Activated CD8-positive, alpha-beta memory T cell treated with anti-CD3 and anti-CD28 coated beads, Interleukin-2, amount 50 U/mL, for 1 hour (primary cell): ENCODE measurements around the gene LPAR1.

ENCODE experiments used
- DNase-seq: peaks from one replicate; pipeline ENCODE4 v3.0.0-alpha.2; 2020; ENCODE audit errors: extremely low read depth

Gene LPAR1

GRCh38 chr9:111037356-111037707 lies 938 bp downstream of the LPAR1 start:
- DNase-seq = no peak

GRCh38 chr9:111036946-111037345 lies 1.3 kb downstream of the LPAR1 start:
- DNase-seq = no peak

- DNase-seq = no peak
These were observed 1.9 kb downstream of the LPAR1 start for GRCh38 chr9:111036429-111036789.

GRCh38 chr9:111035543-111036428 lies 2.5 kb downstream of the LPAR1 start:
- DNase-seq = no peak

GRCh38 chr9:111034898-111035539 lies 3.3 kb downstream of the LPAR1 start:
- DNase-seq = no peak

GRCh38 chr9:111034170-111034897 lies 3.9 kb downstream of the LPAR1 start:
- no peak for DNase-seq

- DNase-seq = no peak
These were observed 7.8 kb downstream of the LPAR1 start for GRCh38 chr9:111030492-111030891.

GRCh38 chr9:111029260-111029659 lies 9.0 kb downstream of the LPAR1 start:
- DNase-seq = no peak

- DNase-seq = no peak
These were observed 10.5 kb downstream of the LPAR1 start for GRCh38 chr9:111027798-111028197.

- no peak for DNase-seq
These were observed 15.1 kb downstream of the LPAR1 start for GRCh38 chr9:111023128-111023527.

- DNase-seq = no peak
These were observed 17.7 kb downstream of the LPAR1 start for GRCh38 chr9:111020594-111020993.

GRCh38 chr9:111016426-111017045 lies 21.7 kb downstream of the LPAR1 start:
- DNase-seq = no peak

- DNase-seq = no peak
These were observed 22.3 kb downstream of the LPAR1 start for GRCh38 chr9:111016016-111016415.

- DNase-seq = no peak
These were observed 24.6 kb downstream of the LPAR1 start for GRCh38 chr9:111013707-111014106.

GRCh38 chr9:111013250-111013649 lies 25.0 kb downstream of the LPAR1 start:
- DNase-seq = no peak

GRCh38 chr9:111008158-111009075 lies 29.9 kb downstream of the LPAR1 start:
- DNase-seq = no peak

GRCh38 chr9:111005746-111006470 lies 32.4 kb downstream of the LPAR1 start:
- no peak for DNase-seq

GRCh38 chr9:111004936-111005335 lies 33.3 kb downstream of the LPAR1 start:
- no peak for DNase-seq

GRCh38 chr9:111003182-111003581 lies 35.1 kb downstream of the LPAR1 start:
- no peak for DNase-seq

GRCh38 chr9:111001526-111001925 lies 36.7 kb downstream of the LPAR1 start:
- no peak for DNase-seq

GRCh38 chr9:111000202-111000601 lies 38.1 kb downstream of the LPAR1 start:
- DNase-seq = no peak
